ENCODE measurements around the gene GRAMD1A.

GRCh38 chr19:34975056-34975455 is 25.1 kb upstream of the GRAMD1A start:
- TF ChIP-seq, protein P1, sequence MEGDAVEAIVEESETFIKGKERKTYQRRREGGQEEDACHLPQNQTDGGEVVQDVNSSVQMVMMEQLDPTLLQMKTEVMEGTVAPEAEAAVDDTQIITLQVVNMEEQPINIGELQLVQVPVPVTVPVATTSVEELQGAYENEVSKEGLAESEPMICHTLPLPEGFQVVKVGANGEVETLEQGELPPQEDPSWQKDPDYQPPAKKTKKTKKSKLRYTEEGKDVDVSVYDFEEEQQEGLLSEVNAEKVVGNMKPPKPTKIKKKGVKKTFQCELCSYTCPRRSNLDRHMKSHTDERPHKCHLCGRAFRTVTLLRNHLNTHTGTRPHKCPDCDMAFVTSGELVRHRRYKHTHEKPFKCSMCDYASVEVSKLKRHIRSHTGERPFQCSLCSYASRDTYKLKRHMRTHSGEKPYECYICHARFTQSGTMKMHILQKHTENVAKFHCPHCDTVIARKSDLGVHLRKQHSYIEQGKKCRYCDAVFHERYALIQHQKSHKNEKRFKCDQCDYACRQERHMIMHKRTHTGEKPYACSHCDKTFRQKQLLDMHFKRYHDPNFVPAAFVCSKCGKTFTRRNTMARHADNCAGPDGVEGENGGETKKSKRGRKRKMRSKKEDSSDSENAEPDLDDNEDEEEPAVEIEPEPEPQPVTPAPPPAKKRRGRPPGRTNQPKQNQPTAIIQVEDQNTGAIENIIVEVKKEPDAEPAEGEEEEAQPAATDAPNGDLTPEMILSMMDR (conservative IDR thresholded peaks at IDR 0.05; ENCODE audit: low read length): no peak
- TF ChIP-seq EZH2phosphoT487 (IDR thresholded peaks at IDR 0.05; ENCODE audit: borderline replicate concordance): no peak
